HFF-Myc (cell line): ENCODE results near the gene KDM4B.

Experiments
- DNase-seq: peaks from one replicate; pipeline ENCODE4 v3.0.0-alpha.2; 2011; ENCODE audit warnings: low read depth; ENCODE audit errors: extremely low read depth
- H3K4me3 ChIP-seq: replicated peaks from 2 replicates; pipeline ENCODE4 v1.5.1; 2011; ENCODE audit warnings: low read depth, mild to moderate bottlenecking, control low read depth, low read length
- CTCF ChIP-seq: IDR thresholded peaks from 2 replicates; pipeline ENCODE4 v1.5.1; 2012; ENCODE audit warnings: mild to moderate bottlenecking, low read depth, low read length, control low read depth; ENCODE audit errors: missing control alignments

KDM4B gene

GRCh38 chr19:5068233-5069072 is 99.5 kb downstream of the KDM4B start:
- DNase-seq = no peak
- TF ChIP-seq CTCF = no peak
- H3K4me3 ChIP-seq = no peak overlapping the region

GRCh38 chr19:5070331-5070730 is 101.4 kb downstream of the KDM4B start:
- H3K4me3 ChIP-seq = no peak overlapping the region
- no peak for TF ChIP-seq CTCF
- no peak for DNase-seq

- no peak for TF ChIP-seq CTCF
- no peak overlapping the region for H3K4me3 ChIP-seq
Observed at GRCh38 chr19:5070930-5071329, 102.0 kb downstream of the KDM4B start.

GRCh38 chr19:5071579-5071978 is 102.7 kb downstream of the KDM4B start:
- no peak overlapping the region for H3K4me3 ChIP-seq
- DNase-seq = no peak
- no peak for TF ChIP-seq CTCF

More at GRCh38 chr19:5070930-5071329, 102.0 kb downstream of the KDM4B start:
- DNase-seq = no peak

- no peak for DNase-seq
- no peak overlapping the region for H3K4me3 ChIP-seq
- no peak for TF ChIP-seq CTCF
Observed at GRCh38 chr19:5072115-5072514, 103.2 kb downstream of the KDM4B start.

- DNase-seq = no peak
- no peak overlapping the region for H3K4me3 ChIP-seq
- no peak for TF ChIP-seq CTCF
Observed at GRCh38 chr19:5073153-5073844, 104.4 kb downstream of the KDM4B start.
